C4-2B (cell line): ENCODE data around the gene HBQ1.
"Not testable (repeated sequence)": the region's sequence is repeated elsewhere in the genome, so short reads cannot be mapped to it uniquely, and the experiment has no call there.

ENCODE experiments used
- H3K27ac ChIP-seq: fragments of 450-650 bp; 2 replicates; pipeline ENCODE4 v1.5.1; 2017
- CTCF ChIP-seq: fragments of 450-650 bp; conservative IDR thresholded peaks from 2 replicates; pipeline ENCODE4 v1.5.1; 2017; ENCODE audit warnings: mild to moderate bottlenecking
- ZFX ChIP-seq: fragments of 450-650 bp; IDR thresholded peaks from 2 replicates; pipeline ENCODE4 v1.6.1; 2017

Gene HBQ1

GRCh38 chr16:164827-165538 is 15.3 kb upstream of the HBQ1 start:
- TF ChIP-seq ZFX (no peak), CTCF (no peak)

GRCh38 chr16:165539-166374 is 14.5 kb upstream of the HBQ1 start, which contains the start of gene HBM:
Gene HBM, plus strand, starts transcription at chr16:165978. Its CDS starts 20 bp downstream, at chr16:165998.
- TF ChIP-seq CTCF (no peak), ZFX (no peak)
- H3K27ac ChIP-seq, result peak within 1 kb of the TSS; percentile 17; the same call in 1 of the 2 replicates

More at GRCh38 chr16:164827-165538, 15.3 kb upstream of the HBQ1 start:
- H3K27ac ChIP-seq, result peak overlapping the region; percentile 17; the same call in 1 of the 2 replicates

DNA sequence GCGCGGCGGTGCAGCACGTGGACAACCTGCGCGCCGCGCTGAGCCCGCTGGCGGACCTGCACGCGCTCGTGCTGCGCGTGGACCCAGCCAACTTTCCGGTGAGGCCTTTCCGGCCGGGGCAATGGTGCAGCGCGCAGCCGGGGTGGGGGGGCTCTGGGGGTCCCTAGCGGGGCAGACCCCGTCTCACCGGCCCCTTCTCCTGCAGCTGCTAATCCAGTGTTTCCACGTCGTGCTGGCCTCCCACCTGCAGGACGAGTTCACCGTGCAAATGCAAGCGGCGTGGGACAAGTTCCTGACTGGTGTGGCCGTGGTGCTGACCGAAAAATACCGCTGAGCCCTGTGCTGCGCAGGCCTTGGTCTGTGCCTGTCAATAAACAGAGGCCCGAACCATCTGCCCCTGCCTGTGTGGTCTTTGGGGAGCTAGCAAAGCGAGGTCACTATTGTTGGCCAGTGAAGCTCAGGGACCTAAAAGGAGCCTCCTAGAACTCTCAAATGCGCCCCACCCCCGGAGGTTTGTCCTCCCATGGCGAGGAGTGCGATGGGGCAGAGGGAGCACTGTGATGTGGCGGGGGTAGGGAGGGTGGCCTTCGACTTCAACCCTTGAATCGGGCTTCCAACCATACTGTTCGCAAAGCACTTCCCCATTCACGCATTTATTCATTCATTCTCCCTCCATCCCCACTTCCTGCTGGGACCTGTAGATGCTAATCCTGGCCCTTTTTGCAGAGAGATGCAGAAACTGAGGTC is 13.7 kb upstream of the HBQ1 start:
- H3K27ac ChIP-seq, result peak overlapping the region; percentile 17; the same call in 1 of the 2 replicates
- no peak for TF ChIP-seq ZFX
- no peak for TF ChIP-seq CTCF

- H3K27ac ChIP-seq, result no peak overlapping the region
- TF ChIP-seq ZFX (no peak), CTCF (no peak)
Observed at GRCh38 chr16:167122-167690, 13.1 kb upstream of the HBQ1 start.

- H3K27ac ChIP-seq, result no peak overlapping the region
- TF ChIP-seq ZFX, result no peak
Observed at GRCh38 chr16:168424-168823, 11.8 kb upstream of the HBQ1 start.

DNA sequence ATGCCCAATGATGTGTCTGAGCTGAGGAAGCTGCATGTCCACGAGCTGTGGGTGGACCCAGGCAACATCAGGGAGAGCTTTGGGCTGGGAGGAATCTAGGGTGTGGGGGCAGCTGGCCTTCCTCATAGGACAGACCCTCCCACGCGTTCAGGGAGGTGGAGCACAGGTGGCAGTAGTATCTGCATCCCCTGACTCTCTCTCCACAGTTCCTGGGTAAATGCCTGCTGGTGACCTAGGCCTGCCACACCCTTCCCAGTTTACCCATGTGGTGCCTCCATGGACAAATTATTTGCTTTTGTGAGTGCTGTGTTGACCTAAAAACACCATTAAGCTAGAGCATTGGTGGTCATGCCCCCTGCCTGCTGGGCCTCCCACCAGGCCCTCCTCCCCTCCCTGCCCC is 11.2 kb upstream of the HBQ1 start:
- no peak overlapping the region for H3K27ac ChIP-seq
- TF ChIP-seq ZFX (no peak), CTCF (no peak)

- not testable (repeated sequence) for H3K27ac ChIP-seq
Observed at GRCh38 chr16:170088-170507, 10.2 kb upstream of the HBQ1 start.
